Daoy (cell line): ENCODE data around the gene AOC2. TPM values are rescaled to one million over a fixed set of nuclear protein-coding genes. Genes with fewer than 3 reads are reported as not detected.
"Not testable (repeated sequence)": the region's sequence is repeated elsewhere in the genome, so short reads cannot be mapped to it uniquely, and the experiment has no call there.

ENCODE experiments used
- DNase-seq: peaks from one replicate; pipeline ENCODE4 v3.0.0-alpha.2; 2015; ENCODE audit warnings: low read depth
- total RNA-seq: library from RNA; depleted of rRNA; stranded (reverse); fragments of >200 nt; shearing (Covaris generic); gene quantifications from 2 replicates; pipeline ENCODE4 v1.2.3, GENCODE V29; 2014

AOC2 gene
- total RNA-seq, 1 experiment from 2014 or later: 1.0 TPM

DNA sequence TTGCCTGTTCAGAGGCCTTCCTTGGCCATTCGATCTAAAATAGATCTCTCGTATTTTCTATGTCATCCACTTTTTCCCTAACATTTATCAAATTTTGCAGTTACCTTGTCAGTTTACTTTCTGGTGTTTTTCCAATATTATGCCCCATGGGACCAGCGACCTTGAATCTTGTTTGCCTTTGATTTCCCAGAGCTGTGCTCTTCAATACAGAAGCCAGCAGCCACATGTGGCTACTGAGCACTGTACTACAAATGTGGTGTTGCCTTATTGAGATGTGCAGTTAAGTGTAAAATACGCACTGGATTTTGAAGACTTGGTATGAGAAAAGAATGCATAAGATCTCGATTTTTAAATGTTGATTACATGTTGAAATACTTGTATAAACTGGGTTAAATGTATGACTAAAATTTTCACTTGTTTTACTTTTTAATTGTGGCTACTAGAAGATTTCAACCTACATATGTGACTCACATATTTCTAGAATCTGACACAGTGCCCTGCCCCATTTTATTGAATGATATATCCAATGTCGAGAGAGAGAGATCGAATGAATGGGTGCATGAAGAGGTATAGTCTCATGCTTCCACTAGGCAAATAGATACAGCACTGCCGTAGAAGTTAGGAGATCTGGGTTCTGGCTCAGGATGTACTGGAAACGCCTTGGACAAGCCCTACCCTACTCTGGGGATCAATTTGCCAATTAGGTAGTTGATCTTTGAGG lies 12.0 kb upstream of the AOC2 start:
- no peak for DNase-seq

DNA sequence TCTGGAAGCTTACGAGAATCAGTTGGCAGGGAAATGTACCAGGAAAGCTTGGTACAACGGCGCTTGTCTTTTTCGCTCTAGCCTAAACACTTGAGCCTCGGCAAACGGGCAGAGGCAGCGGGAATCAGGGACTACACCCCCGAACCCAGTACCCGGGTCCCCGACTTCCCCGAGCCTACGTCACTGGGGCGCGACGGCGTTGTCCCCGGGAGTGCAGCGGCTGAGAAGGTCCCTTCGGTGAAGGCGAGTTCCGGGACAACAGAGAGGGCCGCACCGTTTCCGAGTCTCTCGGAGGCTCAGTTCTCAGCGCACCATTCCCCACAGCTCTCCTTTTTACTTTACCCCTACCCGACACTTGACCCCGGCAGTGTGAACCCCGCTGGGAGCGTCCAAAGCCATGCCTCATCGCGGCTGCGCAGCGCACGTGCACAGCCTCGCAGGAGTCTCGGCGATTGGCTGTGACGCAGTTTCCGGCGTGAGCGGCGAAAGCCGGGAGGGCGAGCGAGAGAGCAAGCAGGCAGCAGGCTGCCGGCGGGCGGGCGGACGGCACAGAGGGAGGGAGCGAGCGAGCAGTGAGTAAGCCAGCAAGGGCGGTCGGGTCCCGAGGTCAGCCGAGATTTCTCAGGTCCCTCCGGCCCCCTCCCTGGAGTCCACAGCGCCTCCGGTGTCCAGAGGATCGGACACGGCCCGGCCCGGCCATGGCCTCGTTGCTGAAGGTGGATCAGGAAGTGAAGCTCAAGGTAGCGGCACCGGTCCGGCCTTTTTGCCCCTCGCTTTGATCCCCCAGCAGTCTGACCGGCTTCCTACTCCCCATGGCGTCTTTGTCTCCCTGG lies 11.2 kb upstream of the AOC2 start, which contains the start of gene PSME3:
PSME3 (plus strand) TSS at position 464 of the 833 bp plus-strand sequence; CDS start at position 699, 235 bp downstream.
- peak; percentile 93 for DNase-seq

DNA sequence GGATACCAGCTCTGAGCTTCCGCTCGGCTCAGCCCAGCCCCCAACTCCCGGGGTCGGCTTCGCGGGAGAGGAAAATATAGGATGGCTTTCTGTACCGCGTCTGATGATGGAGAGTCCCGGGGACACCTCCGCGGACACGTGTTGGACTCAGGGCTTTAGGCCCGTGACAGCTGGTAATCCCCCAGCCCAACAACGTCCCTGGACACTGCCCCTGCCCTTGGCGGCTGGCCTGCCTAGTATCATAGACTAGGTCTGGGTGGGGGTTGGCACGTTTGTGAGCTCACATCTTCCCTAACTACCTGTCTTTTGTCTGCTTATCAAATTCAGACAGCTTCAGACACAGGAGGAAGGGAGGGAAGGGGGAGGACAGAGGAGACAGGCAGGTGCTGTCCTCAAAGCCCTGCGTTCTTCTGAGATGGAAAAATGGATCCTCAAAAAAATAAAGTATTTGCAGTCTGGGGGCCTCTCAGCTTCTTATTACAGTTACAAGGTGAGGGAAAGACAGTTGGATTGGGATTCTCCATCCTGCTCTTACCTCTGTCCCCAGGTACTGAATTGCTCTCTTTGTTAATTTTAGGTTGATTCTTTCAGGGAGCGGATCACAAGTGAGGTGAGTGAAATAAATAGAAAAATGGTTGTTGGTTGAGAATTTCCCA lies 10.5 kb upstream of the AOC2 start:
- no peak for DNase-seq

DNA sequence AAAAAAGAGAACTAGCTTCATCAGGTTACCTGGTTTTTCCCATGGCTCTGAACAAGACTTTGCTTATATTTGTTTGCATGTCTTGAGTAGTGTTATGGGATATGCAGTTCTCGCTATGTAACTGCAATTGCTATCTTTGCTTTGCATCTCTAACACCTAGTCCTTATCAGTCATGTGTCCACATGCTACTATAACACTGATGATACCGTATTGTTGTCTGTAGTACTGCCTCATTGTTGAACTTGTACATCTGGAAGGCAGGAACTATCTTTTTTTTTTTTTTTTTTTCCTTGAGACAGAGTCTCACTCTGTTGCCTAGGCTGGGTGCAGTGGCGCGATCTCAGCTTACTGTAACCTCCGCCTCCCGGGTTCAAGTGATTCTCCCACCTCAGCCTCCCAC lies 8.6 kb upstream of the AOC2 start:
- no peak for DNase-seq

- no peak for DNase-seq
Observed at GRCh38 chr17:42841975-42842685, 2.2 kb upstream of the AOC2 start.

DNA sequence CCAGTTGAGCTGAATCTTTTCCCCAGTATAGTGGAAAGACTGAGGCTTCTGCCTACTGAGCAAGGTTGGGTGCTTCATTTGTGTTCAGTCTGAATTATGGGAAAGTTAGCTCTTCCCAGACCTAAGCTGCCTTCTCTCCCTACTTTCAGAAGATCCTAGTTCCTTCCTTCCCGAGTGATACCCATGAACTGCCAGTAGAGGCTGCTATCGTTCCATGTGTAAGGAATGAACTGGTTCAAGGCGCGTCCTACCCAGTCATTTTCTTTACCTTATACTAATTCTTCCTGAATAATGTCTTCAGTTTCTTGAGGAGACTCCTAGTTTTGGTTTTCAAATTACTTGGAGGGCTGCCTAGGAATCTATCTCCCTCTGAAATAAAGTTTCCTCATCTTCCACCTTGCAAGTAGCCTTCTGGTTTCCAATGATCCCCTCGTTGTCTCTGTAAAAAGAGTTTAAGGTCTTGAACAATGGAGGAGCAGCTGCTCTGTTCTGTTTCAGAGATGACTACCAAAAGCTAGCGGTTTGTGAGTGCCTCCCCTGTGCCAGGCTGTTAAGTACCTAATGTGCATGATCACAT lies 934 bp upstream of the AOC2 start:
- peak; percentile 44 for DNase-seq

DNA sequence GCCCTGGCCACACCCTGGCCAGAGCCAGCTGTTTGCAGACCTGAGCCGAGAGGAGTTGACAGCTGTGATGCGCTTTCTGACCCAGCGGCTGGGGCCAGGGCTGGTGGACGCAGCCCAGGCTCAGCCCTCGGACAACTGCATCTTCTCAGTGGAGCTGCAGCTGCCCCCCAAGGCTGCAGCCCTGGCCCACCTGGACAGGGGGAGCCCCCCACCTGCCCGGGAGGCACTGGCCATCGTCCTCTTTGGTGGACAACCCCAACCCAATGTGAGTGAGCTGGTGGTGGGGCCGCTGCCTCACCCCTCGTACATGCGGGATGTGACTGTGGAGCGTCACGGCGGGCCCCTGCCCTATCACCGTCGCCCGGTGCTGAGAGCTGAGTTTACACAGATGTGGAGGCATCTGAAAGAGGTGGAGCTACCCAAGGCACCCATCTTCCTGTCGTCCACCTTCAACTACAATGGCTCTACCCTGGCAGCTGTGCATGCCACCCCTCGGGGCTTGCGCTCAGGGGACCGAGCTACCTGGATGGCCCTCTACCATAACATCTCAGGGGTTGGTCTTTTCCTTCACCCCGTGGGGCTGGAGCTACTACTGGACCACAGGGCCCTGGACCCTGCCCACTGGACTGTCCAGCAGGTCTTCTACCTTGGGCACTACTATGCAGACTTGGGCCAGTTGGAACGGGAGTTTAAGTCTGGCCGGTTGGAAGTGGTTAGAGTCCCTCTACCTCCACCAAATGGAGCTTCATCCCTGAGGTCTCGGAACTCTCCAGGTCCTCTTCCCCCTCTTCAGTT lies 578 bp downstream of the AOC2 start:
- no peak for DNase-seq

DNA sequence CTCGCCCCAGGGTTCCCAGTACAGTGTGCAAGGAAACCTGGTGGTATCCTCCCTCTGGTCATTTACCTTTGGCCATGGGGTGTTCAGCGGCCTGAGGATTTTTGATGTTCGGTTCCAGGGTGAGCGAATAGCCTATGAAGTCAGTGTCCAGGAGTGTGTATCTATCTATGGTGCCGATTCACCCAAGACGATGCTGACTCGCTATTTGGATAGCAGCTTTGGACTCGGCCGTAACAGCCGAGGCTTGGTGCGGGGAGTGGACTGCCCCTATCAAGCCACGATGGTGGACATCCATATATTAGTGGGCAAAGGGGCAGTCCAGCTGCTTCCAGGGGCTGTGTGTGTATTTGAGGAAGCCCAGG lies 1.2 kb downstream of the AOC2 start:
- no peak for DNase-seq

DNA sequence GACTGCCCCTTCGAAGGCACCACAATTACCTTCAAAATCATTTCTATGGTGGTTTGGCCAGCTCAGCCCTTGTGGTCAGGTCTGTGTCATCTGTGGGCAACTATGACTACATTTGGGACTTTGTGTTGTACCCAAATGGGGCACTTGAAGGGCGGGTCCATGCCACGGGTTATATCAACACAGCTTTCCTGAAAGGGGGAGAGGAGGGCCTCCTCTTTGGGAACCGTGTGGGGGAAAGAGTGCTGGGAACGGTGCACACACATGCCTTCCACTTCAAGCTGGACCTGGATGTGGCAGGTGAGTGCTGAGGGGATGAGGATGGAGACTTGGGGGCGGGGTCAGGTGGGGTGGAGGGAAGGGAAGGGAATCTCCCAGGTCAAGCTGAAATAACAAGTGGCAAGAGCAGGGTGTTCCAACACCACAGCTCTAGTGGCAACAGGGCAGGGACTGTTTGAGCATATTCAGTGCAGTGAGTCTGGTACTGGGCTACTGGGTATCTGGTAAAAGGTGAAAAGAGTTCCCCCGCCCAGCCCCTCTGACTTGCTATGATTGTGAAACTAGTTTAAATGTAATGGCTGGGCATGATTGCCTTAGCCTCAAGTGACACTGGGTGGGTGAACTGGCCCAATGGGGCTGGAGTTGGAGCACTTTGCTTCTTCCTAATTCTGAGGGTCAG lies 1.7 kb downstream of the AOC2 start:
- DNase-seq: peak; percentile 60

DNA sequence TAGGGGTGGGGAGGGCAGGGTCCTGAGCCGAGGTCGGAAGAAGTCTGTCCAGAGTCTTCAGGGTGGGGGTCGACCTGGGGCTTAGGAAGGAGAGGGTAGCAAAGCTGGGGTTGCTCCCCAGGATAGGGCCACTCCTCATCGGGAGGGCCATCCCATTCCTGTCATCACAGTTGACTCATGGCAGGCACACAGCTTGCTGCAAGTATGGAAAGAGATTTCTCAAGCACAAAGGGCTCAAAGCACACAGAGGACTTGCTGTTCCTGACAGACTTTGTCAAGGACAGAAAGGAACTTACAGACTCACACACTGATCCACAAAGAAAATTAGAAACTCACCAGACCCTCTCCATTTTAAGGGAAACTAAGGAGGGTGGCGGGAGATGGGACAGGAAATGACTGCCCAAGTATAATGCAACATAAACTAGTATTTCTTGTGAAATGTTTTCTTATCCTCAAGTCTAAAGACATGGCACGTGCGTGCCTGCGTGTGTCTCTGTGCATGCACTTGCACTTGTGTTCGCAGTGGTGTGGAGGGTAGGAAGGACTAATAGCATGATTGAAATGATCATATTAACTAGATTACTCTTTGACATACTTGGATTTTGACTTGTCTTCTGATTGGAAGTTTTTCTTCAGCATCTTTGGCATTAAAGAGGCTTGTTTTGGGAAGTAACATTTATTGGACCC lies 2.4 kb downstream of the AOC2 start:
- DNase-seq: no peak

GRCh38 chr17:42848093-42848492 lies 3.7 kb downstream of the AOC2 start:
- DNase-seq: no peak

DNA sequence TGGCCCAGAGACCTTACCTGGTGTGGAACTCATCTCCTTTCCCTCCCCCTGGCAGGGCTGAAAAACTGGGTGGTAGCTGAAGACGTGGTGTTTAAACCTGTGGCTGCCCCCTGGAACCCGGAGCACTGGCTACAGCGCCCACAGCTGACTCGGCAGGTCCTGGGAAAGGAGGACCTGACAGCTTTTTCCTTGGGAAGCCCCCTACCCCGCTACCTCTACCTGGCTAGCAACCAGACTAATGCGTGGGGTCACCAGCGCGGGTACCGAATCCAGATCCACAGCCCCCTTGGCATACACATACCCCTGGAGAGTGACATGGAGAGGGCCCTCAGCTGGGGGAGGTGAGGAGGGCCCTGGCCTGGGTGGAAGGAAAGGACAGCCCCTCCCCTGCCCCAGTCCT lies 4.7 kb downstream of the AOC2 start:
- DNase-seq: no peak

- DNase-seq: no peak
Observed at GRCh38 chr17:42849451-42850181, 5.2 kb downstream of the AOC2 start.

- DNase-seq: no peak
Observed at GRCh38 chr17:42850954-42851353, 6.6 kb downstream of the AOC2 start, which contains the start of gene AOC3. Gene AOC3 (plus strand): TSS chr17:42851199. CDS start chr17:42851344, 145 bp downstream.

DNA sequence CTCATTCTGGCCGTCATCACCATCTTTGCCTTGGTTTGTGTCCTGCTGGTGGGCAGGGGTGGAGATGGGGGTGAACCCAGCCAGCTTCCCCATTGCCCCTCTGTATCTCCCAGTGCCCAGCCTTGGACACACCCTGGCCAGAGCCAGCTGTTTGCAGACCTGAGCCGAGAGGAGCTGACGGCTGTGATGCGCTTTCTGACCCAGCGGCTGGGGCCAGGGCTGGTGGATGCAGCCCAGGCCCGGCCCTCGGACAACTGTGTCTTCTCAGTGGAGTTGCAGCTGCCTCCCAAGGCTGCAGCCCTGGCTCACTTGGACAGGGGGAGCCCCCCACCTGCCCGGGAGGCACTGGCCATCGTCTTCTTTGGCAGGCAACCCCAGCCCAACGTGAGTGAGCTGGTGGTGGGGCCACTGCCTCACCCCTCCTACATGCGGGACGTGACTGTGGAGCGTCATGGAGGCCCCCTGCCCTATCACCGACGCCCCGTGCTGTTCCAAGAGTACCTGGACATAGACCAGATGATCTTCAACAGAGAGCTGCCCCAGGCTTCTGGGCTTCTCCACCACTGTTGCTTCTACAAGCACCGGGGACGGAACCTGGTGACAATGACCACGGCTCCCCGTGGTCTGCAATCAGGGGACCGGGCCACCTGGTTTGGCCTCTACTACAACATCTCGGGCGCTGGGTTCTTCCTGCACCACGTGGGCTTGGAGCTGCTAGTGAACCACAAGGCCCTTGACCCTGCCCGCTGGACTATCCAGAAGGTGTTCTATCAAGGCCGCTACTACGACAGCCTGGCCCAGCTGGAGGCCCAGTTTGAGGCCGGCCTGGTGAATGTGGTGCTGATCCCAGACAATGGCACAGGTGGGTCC lies 7.2 kb downstream of the AOC2 start:
- not testable (repeated sequence) for DNase-seq

DNA sequence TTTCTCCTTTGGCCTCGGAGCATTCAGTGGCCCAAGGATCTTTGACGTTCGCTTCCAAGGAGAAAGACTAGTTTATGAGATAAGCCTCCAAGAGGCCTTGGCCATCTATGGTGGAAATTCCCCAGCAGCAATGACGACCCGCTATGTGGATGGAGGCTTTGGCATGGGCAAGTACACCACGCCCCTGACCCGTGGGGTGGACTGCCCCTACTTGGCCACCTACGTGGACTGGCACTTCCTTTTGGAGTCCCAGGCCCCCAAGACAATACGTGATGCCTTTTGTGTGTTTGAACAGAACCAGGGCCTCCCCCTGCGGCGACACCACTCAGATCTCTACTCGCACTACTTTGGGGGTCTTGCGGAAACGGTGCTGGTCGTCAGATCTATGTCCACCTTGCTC lies 8.0 kb downstream of the AOC2 start:
- no peak for DNase-seq

GRCh38 chr17:42853004-42853403 lies 8.6 kb downstream of the AOC2 start:
- no peak for DNase-seq

DNA sequence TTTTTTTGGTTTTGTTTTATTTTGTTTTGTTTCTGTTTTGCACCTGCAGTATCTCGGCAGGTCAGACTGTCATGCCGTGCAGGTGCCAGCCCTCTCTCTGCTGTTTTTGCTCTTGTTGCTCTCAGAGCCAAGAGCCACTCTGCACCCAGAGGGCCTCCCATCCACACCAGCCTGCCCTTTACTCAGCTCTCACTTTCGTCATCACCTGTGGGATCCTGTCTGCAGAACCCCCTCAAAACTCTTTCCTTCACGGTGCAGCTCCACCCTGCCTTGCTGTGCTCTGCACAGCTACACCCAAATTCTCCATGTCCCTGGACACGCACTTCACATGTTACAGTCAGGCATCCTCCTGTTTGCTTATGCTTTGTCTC lies 9.2 kb downstream of the AOC2 start:
- DNase-seq: no peak
